NCI-H446 treated with DMSO at 0.1 percent for 48 hours (cell line): Measurements from ENCODE around the gene SLC17A2.

ENCODE experiments used
- DNase-seq: peaks from one replicate; lab custom pipeline; 2025; lab: John Stamatoyannopoulos, UW

SLC17A2 gene

GRCh38 chr6:25930532-25931410, at the start of gene SLC17A2:
TSS of gene SLC17A2 (minus strand) at chr6:25930691. CDS start at chr6:25925796, 4,895 bp downstream.
- no peak for DNase-seq

GRCh38 chr6:25975923-25976560, 45.6 kb upstream of the SLC17A2 start:
- no peak for DNase-seq

- no peak for DNase-seq
Measured at GRCh38 chr6:25973923-25974555, 43.5 kb upstream of the SLC17A2 start.

DNA sequence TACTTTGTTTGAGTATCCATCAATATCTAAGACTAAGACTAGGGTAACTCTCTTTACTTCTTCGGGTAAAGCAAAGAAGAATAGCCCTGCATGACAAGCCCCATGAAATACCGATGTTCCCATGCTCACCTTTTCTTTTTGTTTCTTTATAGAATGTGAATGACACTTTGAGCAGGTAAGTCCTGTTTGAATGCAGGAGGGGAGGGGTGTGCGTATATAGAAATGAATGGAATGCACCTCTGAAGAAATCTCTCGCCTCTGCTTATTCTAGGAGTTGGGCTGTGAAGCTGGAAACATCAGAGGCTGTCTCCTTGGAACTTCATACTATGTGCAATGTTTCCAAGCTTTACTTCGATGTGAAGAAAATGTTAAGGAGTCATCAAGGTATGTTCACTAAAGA, 42.4 kb upstream of the SLC17A2 start:
- DNase-seq, result no peak

GRCh38 chr6:25972128-25972527, 41.6 kb upstream of the SLC17A2 start:
- no peak for DNase-seq

DNA sequence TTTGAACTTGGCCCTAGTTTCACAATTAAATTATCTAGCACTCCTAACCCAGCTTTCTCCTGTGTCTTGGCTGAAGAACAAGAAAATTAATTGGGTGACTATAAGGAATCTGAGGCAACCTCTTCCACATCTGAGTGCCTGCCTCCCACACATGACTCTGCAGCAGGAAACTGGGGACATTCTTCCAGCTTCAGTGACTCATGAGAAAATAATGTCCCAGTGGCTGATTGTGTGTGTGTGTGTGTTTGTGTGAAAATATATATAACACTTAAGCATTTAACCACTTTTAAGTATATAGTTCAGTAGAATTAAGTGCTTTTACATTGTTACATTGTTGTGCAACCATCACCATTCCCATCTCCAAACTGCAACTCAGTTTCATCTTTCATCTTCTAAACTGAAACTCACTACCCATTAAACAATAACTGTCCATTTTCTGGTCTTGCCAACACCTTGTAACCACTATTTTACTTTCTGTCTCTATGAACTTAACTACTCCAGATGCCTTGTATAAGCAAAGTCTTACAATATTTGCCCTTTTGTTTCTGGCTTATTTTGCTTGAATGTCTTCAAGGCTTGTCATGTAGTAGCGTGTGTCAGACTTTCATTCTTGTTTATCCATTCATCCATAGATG, 40.8 kb upstream of the SLC17A2 start:
- DNase-seq, result no peak

GRCh38 chr6:25968769-25969168, 38.3 kb upstream of the SLC17A2 start:
- DNase-seq, result no peak

GRCh38 chr6:25966711-25967110, 36.2 kb upstream of the SLC17A2 start:
- no peak for DNase-seq

GRCh38 chr6:25965058-25965457, 34.6 kb upstream of the SLC17A2 start:
- no peak for DNase-seq

- DNase-seq, result no peak
Measured at GRCh38 chr6:25963426-25964123, 33.1 kb upstream of the SLC17A2 start.

GRCh38 chr6:25962149-25963127, 31.9 kb upstream of the SLC17A2 start, which contains the start of gene TRIM38:
TSS of gene TRIM38 (plus strand) at chr6:25962802. CDS start at chr6:25966523, 3,721 bp downstream.
- no peak for DNase-seq

DNA sequence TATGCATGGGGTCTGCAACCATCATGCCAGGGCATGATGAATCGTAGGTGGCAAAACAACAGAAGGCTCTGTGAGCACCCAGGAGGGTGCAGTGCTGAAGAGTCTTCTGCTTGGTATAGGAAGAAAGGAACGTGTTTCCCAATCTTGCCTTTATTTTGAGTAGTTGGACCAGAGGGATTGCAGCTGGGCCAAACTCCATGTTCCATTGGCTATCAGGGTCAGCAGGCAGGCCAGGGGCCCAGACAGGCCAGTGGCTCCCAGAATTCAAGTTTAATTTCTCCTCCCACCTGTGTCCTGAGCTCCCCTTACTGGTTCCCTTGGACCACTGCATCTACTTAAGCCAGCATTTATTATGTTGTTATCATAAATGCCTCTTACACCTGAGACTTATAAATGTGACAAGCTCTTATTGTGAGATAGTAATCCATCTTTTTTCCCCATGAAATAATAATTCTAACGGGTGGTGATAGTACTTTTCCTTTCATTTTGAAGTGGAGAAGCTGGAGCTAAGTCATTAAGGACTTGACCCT, 31.2 kb upstream of the SLC17A2 start:
- no peak for DNase-seq

DNA sequence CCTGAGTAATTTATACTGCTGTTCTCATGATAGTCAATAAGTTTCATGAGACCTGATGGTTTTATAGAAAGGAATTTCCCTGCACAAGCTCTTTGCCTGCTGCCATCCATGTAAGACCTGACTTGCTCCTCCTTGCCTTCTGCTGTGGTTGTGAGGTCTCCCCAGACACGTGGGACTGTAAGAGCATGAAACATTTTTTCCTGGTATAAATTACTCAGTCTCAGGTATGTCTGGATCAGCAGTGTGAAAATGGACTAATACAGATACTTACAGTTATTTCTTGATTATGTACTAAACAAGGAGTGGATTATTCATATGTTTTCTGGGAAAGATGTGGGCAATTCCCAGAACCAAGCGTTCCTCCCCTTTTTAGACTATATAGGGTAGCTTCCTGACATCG, 30.2 kb upstream of the SLC17A2 start:
- DNase-seq, result no peak

DNA sequence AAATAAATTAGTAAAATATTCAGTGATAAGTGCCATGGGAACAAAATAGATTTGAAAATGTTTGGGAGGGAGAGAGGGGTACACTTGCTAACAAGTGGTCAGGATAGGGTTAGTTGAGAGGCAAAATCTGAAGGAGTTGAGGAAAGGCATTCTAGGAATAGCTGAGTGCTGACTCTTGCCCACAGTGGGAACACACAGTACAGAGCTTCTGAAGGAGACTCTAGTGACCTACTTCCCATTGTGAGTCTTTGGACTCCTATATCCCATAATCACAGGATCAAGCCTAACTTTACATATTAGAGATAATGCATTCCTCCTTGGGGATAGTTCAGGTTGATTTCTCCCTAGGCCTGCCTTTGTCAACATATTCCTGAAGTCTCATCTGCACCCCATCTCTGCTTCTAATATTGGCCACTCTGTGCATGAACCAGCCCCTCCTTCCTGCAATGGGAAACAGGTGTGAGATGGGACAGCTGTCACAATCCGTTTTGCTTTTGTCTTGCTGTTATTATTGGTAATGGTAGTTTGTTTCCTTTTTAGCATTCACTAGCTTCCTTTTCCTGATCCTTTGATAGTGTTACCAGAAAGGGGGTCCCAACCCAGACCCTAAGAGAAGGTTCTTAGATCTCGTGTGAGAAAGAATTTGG, 29.5 kb upstream of the SLC17A2 start:
- no peak for DNase-seq

GRCh38 chr6:25958700-25959162, 28.2 kb upstream of the SLC17A2 start:
- DNase-seq, result no peak

- DNase-seq, result no peak
Measured at GRCh38 chr6:25956226-25956625, 25.7 kb upstream of the SLC17A2 start.

GRCh38 chr6:25954756-25955155, 24.3 kb upstream of the SLC17A2 start:
- DNase-seq, result no peak

DNA sequence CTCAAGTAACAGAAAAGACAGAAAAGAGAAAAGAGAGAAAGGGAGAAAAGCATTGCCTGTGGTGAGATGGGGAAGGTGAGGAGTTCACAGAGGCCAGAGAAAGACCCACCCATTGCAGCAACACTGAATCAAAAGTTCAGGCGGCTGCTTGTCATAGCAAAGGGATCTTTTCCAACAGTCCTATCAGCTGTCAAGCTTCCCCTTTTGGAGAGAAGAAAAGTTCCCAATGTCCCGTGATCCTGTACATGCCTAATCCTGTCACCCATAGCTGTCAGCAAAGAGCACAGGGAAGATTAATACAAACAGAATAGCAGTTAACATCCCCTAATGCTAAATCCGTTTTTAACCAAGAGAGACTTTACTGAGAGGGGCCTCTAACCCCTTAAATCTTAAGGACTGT, 23.2 kb upstream of the SLC17A2 start:
- DNase-seq, result no peak

DNA sequence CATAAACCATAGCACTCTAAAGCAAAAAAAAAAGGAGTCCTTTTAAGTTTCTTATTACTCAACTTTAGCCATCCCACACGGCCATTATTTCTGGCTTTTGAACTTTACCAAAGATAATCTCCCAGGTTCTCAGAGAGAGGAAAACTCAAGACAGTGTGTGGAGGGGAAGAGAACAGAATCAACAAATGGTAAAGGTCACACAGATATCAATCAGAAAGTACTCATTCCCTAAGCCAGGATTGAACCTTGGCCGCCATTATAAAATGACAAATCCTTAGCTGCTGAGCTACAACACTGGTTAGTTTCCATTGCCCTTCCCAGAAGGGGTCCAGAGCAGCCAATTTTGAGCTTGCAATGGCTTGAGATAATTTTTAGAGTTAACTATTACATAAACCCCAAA, 22.0 kb upstream of the SLC17A2 start:
- DNase-seq, result no peak
